OCI-LY7 (cell line): Measurements from ENCODE around the gene HDGF.

Experiments used
- EZH2phosphoT487 ChIP-seq: fragments of 200-600 bp; sonication (generic); IDR thresholded peaks from 2 replicates; pipeline ENCODE4 v1.6.1; 2018; ENCODE audit warnings: low read depth, borderline replicate concordance, mild to moderate bottlenecking, mixed run types, antibody characterized with exemption, low read length, moderate library complexity, mixed read lengths
- TF ChIP-seq, protein P1 (sequence below): fragments of 200-600 bp; sonication (generic); conservative IDR thresholded peaks from 2 replicates; pipeline ENCODE4 v1.5.1; 2014; ENCODE audit warnings: mild to moderate bottlenecking, antibody characterized with exemption, low read length, moderate library complexity, mixed read lengths

DNA sequence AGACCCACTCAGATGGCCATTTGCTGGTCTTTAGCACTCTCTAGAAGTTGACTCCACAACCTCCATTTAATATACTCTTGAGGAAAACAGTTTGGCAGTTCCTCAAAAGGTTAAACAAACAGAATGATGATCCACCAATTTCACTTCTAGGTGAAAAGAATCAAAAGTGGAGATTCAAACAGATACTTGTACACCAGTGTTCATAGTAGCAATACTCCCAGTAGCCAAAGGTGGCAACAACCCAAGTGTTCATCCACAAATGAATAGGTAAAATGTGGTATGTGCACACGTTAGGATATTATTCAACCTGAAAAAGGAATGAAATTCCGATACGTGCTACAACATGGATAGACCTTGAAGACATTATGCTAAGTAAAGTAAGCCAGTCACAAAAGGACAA is 22.1 kb upstream of the HDGF start:
- TF ChIP-seq, protein P1, sequence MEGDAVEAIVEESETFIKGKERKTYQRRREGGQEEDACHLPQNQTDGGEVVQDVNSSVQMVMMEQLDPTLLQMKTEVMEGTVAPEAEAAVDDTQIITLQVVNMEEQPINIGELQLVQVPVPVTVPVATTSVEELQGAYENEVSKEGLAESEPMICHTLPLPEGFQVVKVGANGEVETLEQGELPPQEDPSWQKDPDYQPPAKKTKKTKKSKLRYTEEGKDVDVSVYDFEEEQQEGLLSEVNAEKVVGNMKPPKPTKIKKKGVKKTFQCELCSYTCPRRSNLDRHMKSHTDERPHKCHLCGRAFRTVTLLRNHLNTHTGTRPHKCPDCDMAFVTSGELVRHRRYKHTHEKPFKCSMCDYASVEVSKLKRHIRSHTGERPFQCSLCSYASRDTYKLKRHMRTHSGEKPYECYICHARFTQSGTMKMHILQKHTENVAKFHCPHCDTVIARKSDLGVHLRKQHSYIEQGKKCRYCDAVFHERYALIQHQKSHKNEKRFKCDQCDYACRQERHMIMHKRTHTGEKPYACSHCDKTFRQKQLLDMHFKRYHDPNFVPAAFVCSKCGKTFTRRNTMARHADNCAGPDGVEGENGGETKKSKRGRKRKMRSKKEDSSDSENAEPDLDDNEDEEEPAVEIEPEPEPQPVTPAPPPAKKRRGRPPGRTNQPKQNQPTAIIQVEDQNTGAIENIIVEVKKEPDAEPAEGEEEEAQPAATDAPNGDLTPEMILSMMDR: 0 out of 2 replicates have a peak, but pooled peaks have one; percentile 24
- no peak for TF ChIP-seq EZH2phosphoT487
